IPS DF 4.7 (cell line): Measurements from ENCODE around the gene FHL3.

Experiments used
- DNase-seq: peaks from one replicate; pipeline ENCODE4 v3.0.0-alpha.2; 2013; ENCODE audit warnings: low spot score; ENCODE audit errors: extremely low read depth

The FHL3 gene

GRCh38 chr1:38014171-38014570, 8.9 kb upstream of the FHL3 start:
- no peak for DNase-seq

DNA sequence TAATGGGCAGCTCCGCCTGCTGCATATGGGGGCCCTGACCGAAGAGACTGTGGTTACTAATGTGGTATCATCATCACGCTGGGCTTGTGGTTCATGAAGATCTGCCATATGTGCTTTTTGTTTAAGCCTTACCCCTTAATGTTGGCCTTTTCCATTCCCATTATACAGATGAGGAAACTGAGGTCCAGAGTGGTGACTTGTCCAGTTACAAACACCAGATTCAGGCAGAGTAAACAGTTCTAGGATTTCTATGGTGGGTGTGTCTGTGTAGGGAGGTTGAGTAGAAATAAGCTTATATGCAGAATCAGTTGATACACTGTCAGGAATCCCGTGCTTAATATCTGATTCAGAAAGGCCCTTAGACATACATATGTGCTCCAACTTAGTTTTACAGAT, 7.9 kb upstream of the FHL3 start:
- DNase-seq = no peak

DNA sequence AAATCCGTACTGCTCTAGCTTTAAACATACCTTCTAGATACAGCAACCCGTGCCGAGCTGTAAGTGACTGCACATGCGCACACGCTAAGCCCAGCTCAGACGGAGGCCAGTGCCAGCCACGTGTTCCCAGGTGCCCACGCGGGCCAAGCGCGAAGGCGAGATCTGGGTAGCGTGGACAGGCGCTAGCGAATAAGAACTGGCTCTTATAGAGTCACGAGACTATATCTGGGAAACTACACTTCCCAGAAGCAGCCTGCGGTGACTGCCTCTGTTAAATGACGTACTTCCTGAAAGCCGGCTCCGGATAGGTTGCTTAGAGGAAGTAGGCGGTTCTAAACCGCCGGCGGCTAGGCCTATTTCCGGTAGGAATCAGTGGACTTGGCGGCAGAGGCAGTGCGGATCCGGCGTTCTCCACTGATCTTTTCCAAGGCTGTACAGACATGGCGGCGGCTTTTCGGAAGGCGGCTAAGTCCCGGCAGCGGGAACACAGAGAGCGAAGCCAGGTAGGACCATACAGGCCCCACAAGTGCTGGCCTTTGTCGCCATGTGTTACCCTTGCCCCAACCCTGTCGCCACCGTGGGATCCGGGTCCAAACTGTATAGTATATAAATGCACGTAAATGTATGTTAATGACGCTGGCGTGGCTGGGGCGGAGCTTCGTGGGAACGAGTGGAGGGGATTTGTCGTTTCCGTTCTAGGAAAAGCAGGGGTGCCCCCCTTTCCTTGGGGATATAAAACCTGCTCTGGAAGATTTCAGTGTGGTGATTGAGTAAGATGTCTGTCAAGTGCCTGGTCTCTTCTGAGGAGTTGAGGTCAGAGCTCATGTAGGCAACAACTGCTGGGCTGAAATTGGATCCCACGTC, 7.3 kb upstream of the FHL3 start, which contains the start of gene UTP11:
UTP11 (plus strand) TSS at position 372 of the 864 bp plus-strand sequence; CDS start at position 441, 69 bp downstream.
- peak; percentile 93 for DNase-seq

GRCh38 chr1:38009841-38010180, 4.5 kb upstream of the FHL3 start:
- DNase-seq = no peak

DNA sequence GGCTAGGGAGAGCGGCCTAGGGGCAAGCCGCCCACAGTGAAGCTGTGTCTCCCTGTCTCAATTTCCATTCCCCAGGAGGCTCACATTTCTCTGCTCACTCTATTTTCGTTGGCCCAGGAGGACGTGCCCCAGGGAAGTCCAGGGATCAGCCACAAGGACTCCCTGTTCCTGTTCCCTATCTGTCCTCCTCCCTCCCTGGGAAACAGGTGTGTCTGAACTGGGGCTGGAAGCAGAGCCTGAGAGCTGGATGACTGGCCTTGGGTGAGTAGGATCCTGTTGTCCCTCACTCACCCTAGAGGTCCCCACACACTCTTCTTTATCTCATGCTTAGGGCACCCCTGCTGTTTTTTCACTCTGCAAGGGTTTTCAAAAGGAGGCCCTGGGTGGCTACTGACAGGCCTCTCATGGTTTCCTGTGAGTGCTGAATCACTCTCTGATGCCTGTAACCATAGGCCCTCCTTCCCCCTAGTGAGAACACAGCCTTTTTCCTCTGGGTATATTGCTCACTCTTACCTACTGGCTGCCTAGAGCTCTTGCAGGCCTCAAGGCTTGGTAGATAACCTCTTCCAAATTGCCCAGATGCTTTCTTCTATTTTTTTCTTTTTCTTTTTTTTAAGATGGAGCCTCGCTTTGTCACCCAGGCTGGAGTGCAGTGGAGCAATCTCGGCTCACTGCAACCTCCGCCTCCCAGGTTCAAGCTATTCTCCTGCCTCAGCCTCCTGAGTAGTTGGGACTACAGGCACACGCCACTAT, 4.0 kb upstream of the FHL3 start:
- DNase-seq = no peak

DNA sequence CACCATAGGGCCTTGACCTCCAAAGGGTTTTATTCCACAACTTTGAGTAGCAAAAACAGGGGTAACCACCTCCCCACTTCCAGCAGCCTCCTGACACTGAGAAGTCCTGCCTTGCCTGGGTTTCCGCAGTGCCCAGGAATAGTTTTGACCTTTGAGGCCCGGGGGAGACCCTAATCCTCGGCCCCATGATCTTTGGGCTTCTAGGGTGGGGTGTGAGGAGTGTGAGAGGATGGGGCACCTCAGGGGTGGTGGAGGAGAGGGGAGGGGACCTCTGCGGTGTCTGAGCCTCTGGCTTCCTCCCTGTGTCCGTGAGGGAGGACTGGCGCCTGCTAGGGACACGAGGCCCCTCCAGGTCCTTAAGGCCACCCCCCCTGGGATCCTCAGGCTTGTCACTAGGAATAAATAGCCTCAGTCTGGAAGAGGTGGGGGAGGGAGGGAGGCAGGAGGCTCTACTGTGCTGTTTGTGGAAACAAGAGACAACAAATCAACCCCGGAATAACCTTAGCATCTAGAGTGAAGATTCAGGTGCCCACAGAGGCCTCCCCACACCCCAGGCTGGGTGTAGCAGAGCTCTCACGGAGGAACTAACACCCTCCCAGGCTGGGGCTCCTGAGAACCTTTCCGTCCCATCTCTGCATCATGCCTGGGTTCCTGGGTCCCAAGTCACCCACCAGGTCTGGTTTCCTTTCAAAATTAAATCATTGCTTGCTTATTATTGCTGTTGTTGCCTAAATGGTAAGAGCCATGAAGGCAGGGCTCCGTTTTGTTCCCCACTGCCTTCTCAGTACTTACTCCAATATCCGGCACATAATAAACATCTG, 904 bp upstream of the FHL3 start:
- DNase-seq = no peak

DNA sequence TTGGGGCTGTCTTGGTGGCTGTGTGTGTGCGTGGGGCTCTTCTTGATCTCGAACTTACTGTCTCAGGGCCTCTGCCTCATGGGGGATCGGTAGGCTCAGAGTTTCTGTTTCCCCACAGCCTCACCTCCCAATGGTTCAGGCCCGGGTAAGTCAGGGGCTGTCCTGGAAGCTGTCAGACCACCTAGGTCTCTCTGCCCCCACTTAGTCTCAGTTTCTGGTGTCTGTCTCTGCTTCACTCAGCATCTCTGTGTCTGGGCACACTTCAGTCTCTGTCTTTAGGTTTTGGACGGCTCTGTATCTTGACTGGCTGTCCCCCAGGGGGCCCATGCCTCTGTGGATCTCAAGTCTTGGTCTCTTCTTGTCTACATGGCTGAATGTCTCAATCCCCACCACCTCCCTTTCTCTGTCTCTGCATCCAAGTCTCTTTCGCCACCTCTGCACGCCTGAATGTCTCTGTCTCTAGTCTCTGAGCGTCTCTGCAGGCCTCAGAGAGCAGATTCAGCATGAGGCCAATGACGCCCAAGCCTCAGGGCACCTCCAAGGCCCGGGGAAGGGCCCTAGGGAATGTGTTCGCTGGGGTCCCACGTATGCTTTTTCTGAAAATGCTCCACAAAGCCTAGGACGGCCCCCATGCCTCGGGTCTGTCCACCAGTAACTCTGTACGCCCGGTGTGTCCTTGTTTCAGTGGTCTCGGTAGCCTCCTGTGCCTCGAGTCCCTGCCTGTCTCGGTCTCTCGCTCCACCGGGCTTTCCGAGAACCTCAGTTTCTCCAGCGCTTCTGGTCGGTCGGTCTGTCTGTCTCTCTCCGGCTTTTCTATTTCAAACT, 818 bp downstream of the FHL3 start:
- no peak for DNase-seq

- DNase-seq = no peak
These were observed 1.8 kb downstream of the FHL3 start for GRCh38 chr1:38003261-38004250.

- no peak for DNase-seq
These were observed 4.5 kb downstream of the FHL3 start for GRCh38 chr1:38000529-38001455.

DNA sequence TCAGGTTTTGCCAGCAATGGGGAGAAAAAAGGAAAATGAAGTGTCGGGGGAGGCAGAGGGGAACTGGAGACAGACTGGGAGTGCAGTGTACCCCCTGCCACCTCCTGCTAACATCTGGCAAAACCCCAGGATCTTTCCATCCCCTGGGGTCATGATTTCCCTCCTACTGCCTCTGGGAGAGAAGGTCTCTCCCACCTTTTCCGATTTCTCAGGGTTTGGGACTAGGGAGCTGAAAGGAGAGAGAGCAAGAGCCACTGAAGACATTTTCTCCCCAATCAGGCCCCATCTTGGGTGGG, 5.1 kb downstream of the FHL3 start:
- DNase-seq = no peak

- no peak for DNase-seq
These were observed 5.7 kb downstream of the FHL3 start for GRCh38 chr1:37999430-38000232.

- no peak for DNase-seq
These were observed 6.3 kb downstream of the FHL3 start for GRCh38 chr1:37998913-37999429.

DNA sequence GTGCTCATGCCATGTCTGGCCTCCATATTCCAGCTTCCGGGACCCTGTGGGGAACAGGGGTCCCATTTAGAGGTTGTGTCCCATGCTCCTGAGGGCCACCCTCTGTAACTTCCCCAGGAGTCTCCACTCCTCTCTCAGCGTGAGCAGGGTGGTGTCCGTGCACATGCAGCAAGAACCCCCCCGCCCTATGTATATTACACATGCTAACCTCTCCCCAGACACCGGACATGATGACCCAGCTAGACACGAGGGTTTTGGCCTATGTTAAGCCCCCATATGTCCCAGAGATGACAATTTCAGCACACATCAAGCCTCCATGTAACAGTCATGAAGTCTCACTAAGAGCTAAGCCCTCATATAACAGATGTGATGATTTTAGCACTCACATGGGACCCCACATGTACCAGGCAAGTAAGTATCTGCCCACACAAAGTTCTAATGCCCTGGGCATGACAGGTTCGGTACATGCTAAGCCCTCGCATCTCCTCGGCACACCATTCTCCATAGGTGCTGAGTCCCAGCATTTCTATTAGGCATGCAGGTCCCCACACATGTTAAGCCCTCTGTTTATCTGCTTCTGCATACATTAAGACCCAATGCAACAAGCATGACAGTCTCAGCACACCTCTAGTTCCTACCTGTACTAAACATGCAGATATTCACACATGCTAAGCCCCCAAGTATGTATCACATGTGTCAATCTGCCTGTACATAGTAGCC, 7.1 kb downstream of the FHL3 start:
- no peak for DNase-seq

- DNase-seq = no peak
These were observed 7.8 kb downstream of the FHL3 start for GRCh38 chr1:37997256-37998088.

- no peak for DNase-seq
These were observed 9.5 kb downstream of the FHL3 start for GRCh38 chr1:37995751-37996345.
